Stimulated activated CD8-positive, alpha-beta memory T cell treated with anti-CD3 and anti-CD28 coated beads, Interleukin-15, amount 100 ng/mL, for 1 hour (primary cell): ENCODE data around the gene SCAPER.

Source experiments
- DNase-seq: peaks from one replicate; pipeline ENCODE4 v3.0.0-alpha.2; 2020; ENCODE audit warnings: low read depth

SCAPER gene

GRCh38 chr15:76338486-76339304, 566.4 kb downstream of the SCAPER start:
- no peak for DNase-seq

- no peak for DNase-seq
Measured at GRCh38 chr15:76337696-76338485, 567.2 kb downstream of the SCAPER start.

GRCh38 chr15:76337059-76337695, 568.0 kb downstream of the SCAPER start:
- no peak for DNase-seq

- no peak for DNase-seq
Measured at GRCh38 chr15:76336254-76337058, 568.7 kb downstream of the SCAPER start, which contains the start of gene ISL2. Gene ISL2, plus strand, starts transcription at chr15:76336773. Its CDS starts 111 bp downstream, at chr15:76336884.

- DNase-seq: no peak
Measured at GRCh38 chr15:76335307-76336253, 569.6 kb downstream of the SCAPER start.

- no peak for DNase-seq
Measured at GRCh38 chr15:76334438-76335306, 570.5 kb downstream of the SCAPER start.

GRCh38 chr15:76333720-76334437, 571.3 kb downstream of the SCAPER start:
- DNase-seq: no peak

GRCh38 chr15:76333309-76333708, 571.8 kb downstream of the SCAPER start:
- no peak for DNase-seq

GRCh38 chr15:76332796-76333195, 572.3 kb downstream of the SCAPER start:
- DNase-seq: no peak

- DNase-seq: no peak
Measured at GRCh38 chr15:76330080-76330680, 575.0 kb downstream of the SCAPER start.

- no peak for DNase-seq
Measured at GRCh38 chr15:76328958-76329357, 576.2 kb downstream of the SCAPER start.

GRCh38 chr15:76328106-76328696, 576.9 kb downstream of the SCAPER start:
- no peak for DNase-seq

GRCh38 chr15:76327191-76328105, 577.7 kb downstream of the SCAPER start:
- DNase-seq: no peak

- no peak for DNase-seq
Measured at GRCh38 chr15:76325704-76326103, 579.4 kb downstream of the SCAPER start.

- DNase-seq: no peak
Measured at GRCh38 chr15:76324066-76324465, 581.1 kb downstream of the SCAPER start.

GRCh38 chr15:76321602-76322001, 583.5 kb downstream of the SCAPER start:
- no peak for DNase-seq

GRCh38 chr15:76321171-76321570, 584.0 kb downstream of the SCAPER start:
- DNase-seq: no peak
